ENCODE results near the gene FBXO10. TPM values are rescaled to one million over a fixed set of nuclear protein-coding genes. Genes with fewer than 3 reads are reported as not detected.

FBXO10 gene
- total and polyA plus RNA-seq, 10 of the 15 experiments (the other 5 are each of a cell fraction or from before 2014, with no cell fraction given), result 1.6 to 17.2 (median 9.6) TPM

- Histone ChIP-seq H3K4me3 (no peak overlapping the region), H3K9me3 (replicated peaks; ENCODE audit: control insufficient read depth, insufficient read depth, low read length) (no peaks in the 10 kb centered on the region), H3K4me1 (ENCODE audit: control insufficient read depth, insufficient read depth, low read length) (no peaks in the 10 kb centered on the region), H3K27ac (ENCODE audit: control insufficient read depth, insufficient read depth) (no peak overlapping the region), H2AFZ (ENCODE audit: control insufficient read depth, low read depth, low read length) (no peak overlapping the region), H3K27me3 (replicated peaks in 1 of 2; ENCODE audit: control insufficient read depth in 2 of 2, insufficient read depth in 2 of 2, low read length in 1 of 2) (peaks cover 0 to 4% of the 10 kb centered on the region in 2 experiments; a peak in 2 of 4 replicates), H3K9ac (ENCODE audit: control insufficient read depth, insufficient read depth, low read length) (no peak overlapping the region), H4K20me1 (ENCODE audit: control insufficient read depth, insufficient read depth) (no peaks in the 10 kb centered on the region), H3K4me2 (ENCODE audit: control insufficient read depth, insufficient read depth) (no peak overlapping the region), H3K79me2 (ENCODE audit: control insufficient read depth, insufficient read depth, low read length) (no peaks in the 10 kb centered on the region), H3K36me3 (ENCODE audit: control insufficient read depth in 2 of 2, insufficient read depth in 2 of 2, low read length in 1 of 2) (no peaks in the 10 kb centered on the region)
- BruUV-seq (replicated peaks), result no TSS peak
- ChIA-PET RAD21 (ENCODE audit: unreplicated experiment) (no interaction called here), SMC1A (ENCODE audit: uncharacterized antibody, unreplicated experiment) (no interaction called here), POLR2A (no interaction called here), CTCF (no interaction called here)
- TF ChIP-seq IRF3 (IDR thresholded peaks at IDR 0.05) (no peak), MAX (IDR thresholded peaks at IDR 0.05; ENCODE audit: low read depth, low read length) (no peak), ELK1 (IDR thresholded peaks at IDR 0.05; ENCODE audit: low read depth, low read length) (no peak)
- FAIRE-seq (no peak), ATAC-seq (no peak), DNase-seq (ENCODE audit: low read depth, low spot score) (no peak)
- intact Hi-C loops (cut with micrococcal nuclease; ENCODE audit: unreplicated experiment), result no loop called here
- in situ Hi-C loops (cut with MboI), result no loop called here
Observed at GRCh38 chr9:37608250-37608649, 32.1 kb upstream of the FBXO10 start.

GRCh38 chr9:37604296-37604695 is 28.1 kb upstream of the FBXO10 start:
- POLR2A ChIA-PET, result no interaction called here
- intact Hi-C loops (cut with micrococcal nuclease; ENCODE audit: unreplicated experiment), result no loop called here
- ATAC-seq (no peak), FAIRE-seq (no peak), DNase-seq (ENCODE audit: low read depth, low spot score) (no peak)
- Histone ChIP-seq H3K9ac (ENCODE audit: control insufficient read depth, insufficient read depth, low read length) (no peak overlapping the region), H2AFZ (ENCODE audit: control insufficient read depth, low read depth, low read length) (no peak overlapping the region), H3K4me2 (ENCODE audit: control insufficient read depth, insufficient read depth) (no peak overlapping the region), H4K20me1 (ENCODE audit: control insufficient read depth, insufficient read depth) (no peaks in the 10 kb centered on the region), H3K36me3 (ENCODE audit: control insufficient read depth in 2 of 2, insufficient read depth in 2 of 2, low read length in 1 of 2) (no peaks in the 10 kb centered on the region), H3K27ac (ENCODE audit: control insufficient read depth, insufficient read depth) (no peak overlapping the region), H3K9me3 (replicated peaks; ENCODE audit: control insufficient read depth, insufficient read depth, low read length) (no peaks in the 10 kb centered on the region), H3K4me3 (no peak overlapping the region), H3K79me2 (ENCODE audit: control insufficient read depth, insufficient read depth, low read length) (no peaks in the 10 kb centered on the region), H3K4me1 (ENCODE audit: control insufficient read depth, insufficient read depth, low read length) (no peaks in the 10 kb centered on the region), H3K27me3 (replicated peaks in 1 of 2; ENCODE audit: control insufficient read depth in 2 of 2, insufficient read depth in 2 of 2, low read length in 1 of 2) (peaks cover 4 to 5% of the 10 kb centered on the region in 2 experiments; a peak in 3 of 4 replicates)
- CTCF ChIA-PET, result no interaction called here
- in situ Hi-C loops (cut with MboI), result no loop called here
- WGBS (ENCODE audit: insufficient coverage, insufficient replicate concordance, low lambda C conversion rate, missing lambda C conversion rate), result 43% methylated on average over 1 of the region's 1 CpG
- SMC1A ChIA-PET (ENCODE audit: uncharacterized antibody, unreplicated experiment), result no interaction called here
- RAD21 ChIA-PET (ENCODE audit: unreplicated experiment), result no interaction called here
- no TSS peak for BruUV-seq (replicated peaks)
- TF ChIP-seq ZNF207 (IDR thresholded peaks at IDR 0.05; ENCODE audit: borderline replicate concordance) (no peak), CBX3 (IDR thresholded peaks at IDR 0.05; ENCODE audit: borderline replicate concordance, low read depth) (no peak), ZNF687 (IDR thresholded peaks at IDR 0.05) (no peak), IRF4 (IDR thresholded peaks at IDR 0.05; ENCODE audit: low read depth, low read length) (no peak), NFIC (IDR thresholded peaks at IDR 0.05; ENCODE audit: low read depth, low read length) (no peak), MYB (IDR thresholded peaks at IDR 0.05; ENCODE audit: borderline replicate concordance, low read depth, low read length) (no peak), RELB (IDR thresholded peaks at IDR 0.05; ENCODE audit: low read depth) (no peak)
